HCT116 (cell line): ENCODE data around the gene EEFSEC. TPM values are rescaled to one million over a fixed set of nuclear protein-coding genes. Genes with fewer than 3 reads are reported as not detected.
A peak's percentile ranks its signal among the peaks of the same experiment; 100 is the strongest.

Source experiments
- ATAC-seq: fragments of 200-7000 bp; cut with Tn5 transposase; 2 replicates; pipeline ENCODE4 v1.9.1; 2020; ENCODE audit warnings: mild to moderate bottlenecking, moderate library complexity
- BruUV-seq: library from RNA; stranded (reverse); fragments of 400-500 nt; replicated peaks from 2 replicates; lab custom pipeline; 2021; lab: Mats Ljungman, UMichigan
- CTCF ChIA-PET: fragments of 300-600 bp; sonication (Branson Sonifier 250); formaldehyde crosslinking; loops from one replicate; lab custom pipeline; 2021; ENCODE audit warnings: antibody characterized with exemption; lab: Charles Lee
- POLR2A ChIA-PET: fragments of 300-600, 350-600 bp; sonication (Branson Sonifier 250); formaldehyde crosslinking; loops from one replicate; lab custom pipeline; 2021; ENCODE audit warnings: antibody characterized with exemption; lab: Charles Lee
- RAD21 ChIA-PET, 2 experiments: fragments of 300-600 bp; sonication (Branson Sonifier 250); formaldehyde crosslinking; loops; one replicate each; lab custom pipeline; 2023; ENCODE audit warnings: low total read pairs in 2 of 2; ENCODE audit not compliant: uncharacterized antibody in 2 of 2, unreplicated experiment in 2 of 2, low non-redundant PET in 1 of 2; lab: Charles Lee
- DNase-seq: peaks from one replicate; pipeline ENCODE4 v3.0.0-alpha.2; 2010; ENCODE audit warnings: low read depth, low spot score
- H2AFZ ChIP-seq: fragments of 200-600 bp; shearing (Covaris generic), sonication (generic); 2 replicates; pipeline ENCODE4 v1.6.1; 2017; ENCODE audit warnings: low read depth, mixed run types, mixed read lengths, antibody characterized with exemption, low read length; ENCODE audit not compliant: poor library complexity, severe bottlenecking
- H3K27ac ChIP-seq: 2 replicates; pipeline ENCODE4 v1.5.1; 2012; ENCODE audit warnings: low read depth, low read length
- H3K27me3 ChIP-seq: fragments of 200-600 bp; sonication (generic); 2 replicates; pipeline ENCODE4 v1.6.1; 2016; ENCODE audit warnings: mixed run types, low read length, mixed read lengths; ENCODE audit not compliant: insufficient read depth
- H3K36me3 ChIP-seq, 2 experiments: fragments of 200-500 bp in 1 of 2; fragments of 200-600 bp in 1 of 2; sonication (Bioruptor generic) in 1 of 2; sonication (generic) in 1 of 2; 2 replicates each; pipeline versions ENCODE4 v1.5.1 to v1.6.1; 2014 to 2016; ENCODE audit warnings: low read length in 2 of 2, inconsistent platforms in 1 of 2, mixed read lengths in 1 of 2, mixed run types in 1 of 2; ENCODE audit not compliant: insufficient read depth in 2 of 2, control insufficient read depth in 1 of 2
- H3K4me1 ChIP-seq, 2 experiments: fragments of 200-600 bp in 1 of 2; sonication (generic) in 1 of 2; 2 replicates each; pipeline versions ENCODE4 v1.5.1 to v1.6.1; 2012 to 2017; ENCODE audit warnings: low read length in 2 of 2, inconsistent platforms in 1 of 2, mild to moderate bottlenecking in 1 of 2, mixed read lengths in 1 of 2, mixed run types in 1 of 2, moderate library complexity in 1 of 2; ENCODE audit not compliant: insufficient read depth in 2 of 2, control insufficient read depth in 1 of 2
- H3K4me2 ChIP-seq: fragments of 200-600 bp; sonication (generic); 2 replicates; pipeline ENCODE4 v1.6.1; 2017; ENCODE audit warnings: mixed run types, low read length, mixed read lengths
- H3K4me3 ChIP-seq, 2 experiments: fragments of 200-600 bp in 1 of 2; sonication (generic) in 1 of 2; replicated peaks in 1 of 2; 2 replicates each; pipeline ENCODE4 v1.5.1; 2011 to 2016; ENCODE audit warnings: low read length in 2 of 2, control low read depth in 1 of 2, low read depth in 1 of 2, mild to moderate bottlenecking in 1 of 2, mixed read lengths in 1 of 2, mixed run types in 1 of 2
- H3K79me2 ChIP-seq: fragments of 200-600 bp; sonication (generic); 2 replicates; pipeline ENCODE4 v1.6.1; 2017; ENCODE audit warnings: mild to moderate bottlenecking, mixed run types, low read length, moderate library complexity, mixed read lengths; ENCODE audit not compliant: insufficient read depth
- H3K9ac ChIP-seq: fragments of 200-600 bp; sonication (generic); 2 replicates; pipeline ENCODE4 v1.6.1; 2016; ENCODE audit warnings: low read length, mixed read lengths
- H3K9me2 ChIP-seq: fragments of 200-600 bp; sonication (generic), shearing (Covaris generic); 2 replicates; pipeline ENCODE4 v1.6.1; 2017; ENCODE audit warnings: mixed run types, mild to moderate bottlenecking, moderate library complexity; ENCODE audit not compliant: insufficient read depth
- H3K9me3 ChIP-seq, 2 experiments: fragments of 200-500 bp in 1 of 2; fragments of 200-600 bp in 1 of 2; sonication (Bioruptor generic) in 1 of 2; sonication (generic) in 1 of 2; 2 replicates each; pipeline ENCODE4 v1.6.1; 2014 to 2017; ENCODE audit warnings: low read length in 2 of 2, mixed read lengths in 2 of 2, inconsistent platforms in 1 of 2, low read depth in 1 of 2, mild to moderate bottlenecking in 1 of 2, mixed run types in 1 of 2, moderate library complexity in 1 of 2; ENCODE audit not compliant: control insufficient read depth in 1 of 2, insufficient read depth in 1 of 2
- H4K20me1 ChIP-seq: fragments of 200-600 bp; sonication (generic), shearing (Covaris generic); 2 replicates; pipeline ENCODE4 v1.6.1; 2017; ENCODE audit warnings: mixed run types, mild to moderate bottlenecking, moderate library complexity; ENCODE audit not compliant: insufficient read depth
- CBX3 ChIP-seq: IDR thresholded peaks from 2 replicates; pipeline ENCODE4 v1.6.1; 2012; ENCODE audit warnings: low read depth
- EGR1 ChIP-seq: IDR thresholded peaks from 2 replicates; pipeline ENCODE4 v1.6.1; 2012; ENCODE audit warnings: low read depth
- POLR2AphosphoS5 ChIP-seq: IDR thresholded peaks from 2 replicates; pipeline ENCODE4 v1.6.1; 2011; ENCODE audit warnings: mild to moderate bottlenecking, low read depth, low read length, moderate library complexity
- SIN3A ChIP-seq: IDR thresholded peaks from 2 replicates; pipeline ENCODE4 v1.6.1; 2012; ENCODE audit warnings: low read depth
- SRF ChIP-seq: IDR thresholded peaks from 2 replicates; pipeline ENCODE4 v1.6.1; 2012; ENCODE audit warnings: low read depth
- intact Hi-C: fragments of 100-400 bp; cut with micrococcal nuclease; formaldehyde crosslinking; loops from 2 replicates; pipeline ENCODE4 v1.10.0; 2022
- total RNA-seq: library from RNA; stranded (reverse); gene quantifications from one replicate; pipeline ENCODE4 v1.2.1, GENCODE V29; 2021; ENCODE audit not compliant: unreplicated experiment
- TF ChIP-seq, protein P1 (sequence below): IDR thresholded peaks from 2 replicates; pipeline ENCODE4 v1.6.1; 2012
- TF ChIP-seq, protein P2 (sequence below): IDR thresholded peaks from 2 replicates; pipeline ENCODE4 v1.6.1; 2012

The EEFSEC gene
- total RNA-seq, 1 experiment from 2014 or later = 16.1 TPM

DNA sequence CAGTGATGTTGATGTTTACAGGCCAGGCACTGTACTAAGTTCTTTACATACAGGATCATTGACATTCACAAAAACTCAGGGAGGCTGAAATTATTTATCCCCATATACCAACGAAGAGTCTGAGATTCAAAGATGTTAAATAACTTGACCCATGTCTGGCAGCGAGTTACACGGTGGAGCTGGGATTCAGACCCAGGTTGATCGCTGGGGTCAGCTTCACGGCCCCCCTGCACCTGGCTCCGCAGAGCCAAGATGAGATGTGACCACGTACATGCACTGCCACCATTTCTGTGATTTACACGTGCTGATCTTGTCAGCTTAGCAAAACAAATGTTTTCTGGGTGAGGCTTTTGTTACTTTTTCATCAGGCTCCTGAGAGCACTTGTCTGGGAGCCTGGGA is 109.8 kb downstream of the EEFSEC start:
- no peaks in the 10 kb centered on the region for H4K20me1 ChIP-seq
- intact Hi-C loops = no loop called here
- ChIA-PET CTCF (no interaction called here), RAD21 (no interaction called here), POLR2A (no interaction called here)
- H3K27me3 ChIP-seq = no peaks in the 10 kb centered on the region
- no peak overlapping the region for H3K4me3 ChIP-seq
- no peaks in the 10 kb centered on the region for H3K4me1 ChIP-seq
- no peak overlapping the region for H3K4me2 ChIP-seq
- no TSS peak for BruUV-seq
- H3K9ac ChIP-seq = no peak overlapping the region
- H3K36me3 ChIP-seq = no peaks in the 10 kb centered on the region
- no peaks in the 10 kb centered on the region for H3K79me2 ChIP-seq
- H3K9me2 ChIP-seq = no peaks in the 10 kb centered on the region
- no peak overlapping the region for H2AFZ ChIP-seq
- no peak for DNase-seq
- no peak overlapping the region for H3K27ac ChIP-seq
- ATAC-seq = no peak
- H3K9me3 ChIP-seq = no peaks in the 10 kb centered on the region
- TF ChIP-seq CBX3 (no peak), POLR2AphosphoS5 (no peak), EGR1 (no peak)
- TF ChIP-seq, protein P1, sequence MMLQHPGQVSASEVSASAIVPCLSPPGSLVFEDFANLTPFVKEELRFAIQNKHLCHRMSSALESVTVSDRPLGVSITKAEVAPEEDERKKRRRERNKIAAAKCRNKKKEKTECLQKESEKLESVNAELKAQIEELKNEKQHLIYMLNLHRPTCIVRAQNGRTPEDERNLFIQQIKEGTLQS = no peak
- TF ChIP-seq, all 23 proteins: peak for 0

DNA sequence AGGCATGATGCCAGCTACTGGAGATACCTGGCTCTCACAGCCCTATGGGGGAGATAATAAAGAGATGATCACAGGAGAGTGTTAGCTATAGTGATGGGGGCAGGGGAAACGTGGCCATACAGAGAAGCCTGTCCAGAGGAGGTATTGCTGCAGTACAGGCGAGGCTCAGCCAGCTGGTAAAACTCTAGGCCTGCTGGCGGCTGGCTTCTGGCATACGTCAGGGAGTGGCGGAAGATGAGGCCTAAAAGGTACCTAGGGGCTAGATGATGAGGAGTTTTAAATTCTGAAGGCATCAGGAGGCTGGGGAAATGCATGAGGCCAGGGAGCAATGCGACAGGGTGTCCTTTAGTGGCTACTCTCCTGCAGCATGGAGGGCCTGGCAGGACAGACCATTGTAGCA is 110.7 kb downstream of the EEFSEC start:
- Histone ChIP-seq H3K27ac (no peak overlapping the region), H3K9me2 (no peaks in the 10 kb centered on the region), H3K36me3 (no peaks in the 10 kb centered on the region), H4K20me1 (no peaks in the 10 kb centered on the region), H3K4me1 (no peaks in the 10 kb centered on the region), H3K27me3 (no peaks in the 10 kb centered on the region), H3K4me3 (no peak overlapping the region), H3K9me3 (no peaks in the 10 kb centered on the region), H2AFZ (no peak overlapping the region), H3K79me2 (no peaks in the 10 kb centered on the region), H3K9ac (no peak overlapping the region), H3K4me2 (no peak overlapping the region)
- RAD21 ChIA-PET = no interaction called here
- ATAC-seq (no peak), DNase-seq (no peak)
- TF ChIP-seq, protein P2, sequence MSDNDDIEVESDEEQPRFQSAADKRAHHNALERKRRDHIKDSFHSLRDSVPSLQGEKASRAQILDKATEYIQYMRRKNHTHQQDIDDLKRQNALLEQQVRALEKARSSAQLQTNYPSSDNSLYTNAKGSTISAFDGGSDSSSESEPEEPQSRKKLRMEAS = no peak
- TF ChIP-seq SRF (no peak), SIN3A (no peak)
- TF ChIP-seq, protein P1 = no peak
- CTCF ChIA-PET = no interaction called here
- intact Hi-C loops = no loop called here
- BruUV-seq = TSS peak; percentile 18
- POLR2A ChIA-PET = no interaction called here
